Adipose tissue (tissue), 3 donors: ENCODE data around the gene TPM1. TPM values are rescaled to one million over a fixed set of nuclear protein-coding genes. Genes with fewer than 3 reads are reported as not detected.

Experiments used
- H3K27ac ChIP-seq: one replicate; pipeline ENCODE4 v1.5.1; 2013; ENCODE audit warnings: low read depth, low read length
- WGBS, 3 donors: extraction: QIAGEN DNeasy Blood & Tissue Kit; methylation state at CpG; one replicate each; pipeline ENCODE4 v1.1.7; 2013; 5-methylcytosine and 5-hydroxymethylcytosine counted together
- polyA plus RNA-seq, 3 donors: library from polyadenylated mRNA; stranded (reverse); fragments of 200-250 nt; gene quantifications; one replicate each; pipeline ENCODE4 v1.2.3, GENCODE V29; 2013
- donor health status: healthy with polysubstance abuse.
- donor health status: Bipolar disorder and iron deficiency.
- donor health status: healthy.

The TPM1 gene
- polyA plus RNA-seq, 3 donors = 149 to 274 (median 201) TPM

- H3K27ac ChIP-seq = no peak overlapping the region
- 52 to 71% (median 60%) methylated on average over 11 of the region's 11 CpGs for WGBS, 3 donors
These were observed 29.3 kb upstream of the TPM1 start for GRCh38 chr15:63013052-63013808.

GRCh38 chr15:63014578-63014977 is 28.0 kb upstream of the TPM1 start:
- no peak overlapping the region for H3K27ac ChIP-seq
- WGBS, 3 donors = 84 to 91% (median 84%) methylated on average over 4 of the region's 4 CpGs

GRCh38 chr15:63015618-63016017 is 26.9 kb upstream of the TPM1 start:
- WGBS, 3 donors = 23 to 71% (median 40%) methylated on average over 1 of the region's 1 CpG
- H3K27ac ChIP-seq = no peak overlapping the region

- 96 to 98% (median 97%) methylated on average over 2 of the region's 2 CpGs for WGBS, 3 donors
- H3K27ac ChIP-seq = no peak overlapping the region
These were observed 26.3 kb upstream of the TPM1 start for GRCh38 chr15:63016234-63016633.

GRCh38 chr15:63018639-63019038 is 23.9 kb upstream of the TPM1 start:
- no peak overlapping the region for H3K27ac ChIP-seq
- 96% methylated on average over 1 of the region's 1 CpG for whole genome bisulfite sequencing, 3 donors

GRCh38 chr15:63019511-63020109 is 22.9 kb upstream of the TPM1 start:
- 76 to 82% (median 77%) methylated on average over 9 of the region's 9 CpGs for WGBS, 3 donors
- H3K27ac ChIP-seq = no peak overlapping the region

- WGBS, 3 donors = 35 to 90% (median 84%) methylated on average over 3 of the region's 3 CpGs
- no peak overlapping the region for H3K27ac ChIP-seq
These were observed 22.4 kb upstream of the TPM1 start for GRCh38 chr15:63020128-63020527.

GRCh38 chr15:63020759-63021430 is 21.7 kb upstream of the TPM1 start:
- WGBS, 3 donors = 90 to 91% (median 91%) methylated on average over 7 of the region's 7 CpGs
- no peak overlapping the region for H3K27ac ChIP-seq

- no peak overlapping the region for H3K27ac ChIP-seq
- WGBS, 3 donors = 91 to 96% (median 93%) methylated on average over 2 of the region's 2 CpGs
These were observed 20.4 kb upstream of the TPM1 start for GRCh38 chr15:63022181-63022580.

- H3K27ac ChIP-seq = no peak overlapping the region
These were observed 19.9 kb upstream of the TPM1 start for GRCh38 chr15:63022663-63023062.

- no peak overlapping the region for H3K27ac ChIP-seq
- WGBS, 3 donors = 70 to 93% (median 85%) methylated on average over 3 of the region's 3 CpGs
These were observed 19.1 kb upstream of the TPM1 start for GRCh38 chr15:63023351-63023945.

GRCh38 chr15:63025460-63025859 is 17.1 kb upstream of the TPM1 start:
- WGBS, 3 donors = 88 to 94% (median 90%) methylated on average over 6 of the region's 6 CpGs
- H3K27ac ChIP-seq = no peak overlapping the region

- 78 to 92% (median 84%) methylated on average over 2 of the region's 2 CpGs for WGBS, 3 donors
- H3K27ac ChIP-seq = no peak overlapping the region
These were observed 14.9 kb upstream of the TPM1 start for GRCh38 chr15:63027646-63028045.

- 74 to 87% (median 79%) methylated on average over 4 to 5 of the region's 5 CpGs for WGBS, 3 donors
These were observed 14.0 kb upstream of the TPM1 start for GRCh38 chr15:63028442-63029110.

GRCh38 chr15:63029676-63030075 is 12.9 kb upstream of the TPM1 start:
- WGBS, 3 donors = 38 to 72% (median 41%) methylated on average over 5 of the region's 5 CpGs
- H3K27ac ChIP-seq = no peak overlapping the region

More at GRCh38 chr15:63028442-63029110, 14.0 kb upstream of the TPM1 start:
- no peak overlapping the region for H3K27ac ChIP-seq

- 48 to 65% (median 50%) methylated on average over 6 of the region's 6 CpGs for WGBS, 3 donors
- no peak overlapping the region for H3K27ac ChIP-seq
These were observed 12.4 kb upstream of the TPM1 start for GRCh38 chr15:63030101-63030551.

- 91 to 95% (median 91%) methylated on average over 2 of the region's 2 CpGs for WGBS, 3 donors
- no peak overlapping the region for H3K27ac ChIP-seq
These were observed 8.0 kb upstream of the TPM1 start for GRCh38 chr15:63034578-63034977.

- WGBS, 3 donors = 85 to 93% (median 86%) methylated on average over 4 of the region's 4 CpGs
- H3K27ac ChIP-seq = no peak overlapping the region
These were observed 7.3 kb upstream of the TPM1 start for GRCh38 chr15:63035253-63035652.

- WGBS, 3 donors = 60 to 80% (median 70%) methylated on average over 4 of the region's 4 CpGs
- no peak overlapping the region for H3K27ac ChIP-seq
These were observed 6.6 kb upstream of the TPM1 start for GRCh38 chr15:63035977-63036376.
